Measurements from ENCODE around the gene TCTN2.

The TCTN2 gene

DNA sequence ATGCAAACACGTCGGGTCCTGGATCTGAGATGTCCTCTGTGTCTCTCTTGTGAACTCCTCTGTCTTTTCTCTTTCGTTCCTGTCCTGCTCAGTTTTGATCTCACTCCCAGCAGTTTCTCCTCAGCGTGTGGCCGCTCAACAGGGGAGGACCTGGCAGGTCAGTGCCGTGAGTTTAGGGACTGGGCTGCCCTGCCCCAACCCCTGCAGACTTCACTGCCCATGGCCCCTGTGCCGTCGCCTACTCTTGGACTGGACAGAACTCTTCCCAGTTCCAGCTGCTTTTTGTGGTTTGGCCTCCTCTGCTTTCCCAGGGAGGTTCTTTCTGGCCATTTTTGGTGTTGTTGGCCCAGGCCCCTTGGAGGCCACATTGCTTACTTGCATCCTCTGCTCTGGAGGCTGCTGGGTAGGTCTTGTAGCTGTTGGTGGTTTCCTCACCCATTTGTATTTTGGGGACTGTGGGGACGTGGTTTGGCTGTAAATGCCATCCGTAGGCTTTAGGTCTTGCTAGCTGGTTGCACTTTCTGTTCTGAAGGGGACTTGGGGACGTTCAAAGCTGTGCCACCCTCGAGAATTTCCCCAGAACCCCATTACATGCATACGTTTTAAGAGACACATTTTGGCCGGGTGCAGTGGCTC is 71.1 kb downstream of the TCTN2 start:
- DNase-seq (ENCODE audit: low read depth in 2 of 2) = peak in 1 of 2 donors; percentile 8

DNA sequence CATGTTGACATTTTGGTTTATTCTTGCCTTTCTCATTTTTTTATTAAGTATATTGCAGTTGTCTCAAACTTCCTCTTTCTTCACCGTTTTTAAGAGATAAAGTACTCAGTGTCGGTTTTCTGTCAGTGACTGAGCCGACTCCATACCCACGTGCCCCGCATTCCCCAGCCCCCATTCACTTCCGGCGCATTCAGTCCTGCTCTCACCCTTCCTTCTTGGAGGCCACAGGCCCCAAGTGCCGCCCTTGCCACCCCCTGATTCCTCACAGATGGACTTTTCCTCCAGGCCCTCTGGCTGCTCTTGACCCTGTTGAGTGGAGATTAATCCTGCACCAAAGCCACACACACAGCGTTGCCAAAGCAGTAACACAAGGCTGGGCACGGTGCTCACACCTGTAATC is 72.1 kb downstream of the TCTN2 start:
- DNase-seq (ENCODE audit: low read depth in 2 of 2) = no peak

- no peak for DNase-seq (ENCODE audit: low read depth in 2 of 2)
Measured at GRCh38 chr12:123744836-123745235, 73.9 kb downstream of the TCTN2 start.

DNA sequence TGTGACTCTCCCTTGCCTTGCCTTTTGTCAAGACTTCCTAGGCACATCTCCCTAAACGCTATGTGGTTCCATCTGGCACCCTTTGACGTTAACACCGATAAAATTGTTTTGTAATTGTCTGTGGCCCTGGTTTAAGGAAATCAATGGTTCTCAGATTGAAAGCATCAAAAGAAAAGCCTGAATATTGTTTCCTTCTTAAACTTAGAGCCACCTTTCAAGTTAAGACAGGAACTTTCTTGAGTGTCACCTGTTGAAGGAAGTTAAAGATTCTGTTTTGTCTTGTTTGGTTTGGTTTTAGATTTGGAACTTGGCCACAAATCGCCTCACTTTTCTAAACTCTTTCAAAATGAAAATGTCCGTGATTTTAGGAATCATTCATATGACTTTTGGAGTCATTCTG is 76.4 kb downstream of the TCTN2 start:
- no peak for DNase-seq (ENCODE audit: low read depth in 2 of 2)

- DNase-seq (ENCODE audit: low read depth in 2 of 2) = no peak
Measured at GRCh38 chr12:123748161-123748560, 77.2 kb downstream of the TCTN2 start.

DNA sequence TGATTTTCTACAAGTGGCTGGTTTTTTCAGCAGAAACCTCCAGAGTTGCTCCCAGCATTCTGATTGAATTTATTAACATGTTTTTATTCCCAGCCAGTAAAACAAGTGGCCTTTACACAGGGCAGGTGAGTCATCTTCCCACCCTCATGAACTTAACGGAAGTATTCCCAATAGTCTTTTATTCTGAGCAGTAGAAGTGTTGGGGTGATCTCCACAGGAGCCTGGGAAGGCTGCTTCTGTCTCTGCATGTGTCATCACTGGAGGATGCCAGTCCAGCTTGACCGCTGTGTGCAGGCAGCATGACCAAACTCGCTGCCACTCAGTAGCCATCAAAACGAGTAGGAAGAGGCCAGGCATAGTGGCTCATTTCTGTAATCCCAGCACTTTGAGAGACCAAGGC is 77.7 kb downstream of the TCTN2 start:
- DNase-seq (ENCODE audit: low read depth in 2 of 2) = no peak

DNA sequence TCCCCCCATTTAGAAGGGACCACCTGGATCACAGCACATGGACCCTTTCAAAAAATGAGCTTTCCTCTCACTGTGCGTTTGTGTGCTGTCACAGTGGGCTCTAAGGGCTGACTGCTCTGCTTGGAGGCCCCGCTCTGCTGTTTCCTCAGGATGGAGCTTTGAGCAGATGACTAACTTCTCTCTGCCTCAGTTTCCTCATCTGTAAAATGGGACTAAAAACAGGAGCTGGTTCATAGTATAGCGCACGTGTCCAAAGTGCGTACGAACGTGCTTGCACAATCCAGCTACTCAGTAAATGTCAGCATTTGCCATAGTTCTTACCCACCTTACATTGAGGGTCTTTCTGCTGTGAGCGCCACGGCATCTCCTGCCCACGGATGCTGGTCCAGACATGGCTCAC is 78.4 kb downstream of the TCTN2 start:
- DNase-seq (ENCODE audit: low read depth in 2 of 2) = no peak

DNA sequence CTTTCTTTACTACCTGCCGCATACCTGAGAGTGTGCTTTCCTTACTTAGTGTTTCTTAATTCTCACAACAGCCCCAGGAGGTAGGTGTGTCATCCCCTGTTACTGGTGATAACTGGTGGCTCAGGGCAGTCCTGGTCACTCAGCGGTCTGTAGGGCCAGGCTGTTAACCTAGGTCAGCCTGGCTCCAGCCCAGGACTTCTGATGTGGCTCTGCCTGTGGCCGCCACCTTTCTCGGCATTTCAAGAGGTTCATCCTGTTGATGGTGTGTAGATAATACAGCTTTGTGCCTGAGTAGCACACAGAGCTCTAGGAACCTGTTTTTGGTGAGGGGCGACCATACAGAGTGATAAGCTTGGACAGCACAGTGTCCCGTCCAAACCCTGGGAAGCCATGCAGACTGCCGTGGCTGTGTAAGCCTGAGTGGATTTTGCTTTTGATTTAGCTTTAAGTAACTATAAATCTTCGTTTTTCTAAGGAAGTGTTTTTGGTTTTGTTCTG is 79.3 kb downstream of the TCTN2 start:
- no peak for DNase-seq (ENCODE audit: low read depth in 2 of 2)

DNA sequence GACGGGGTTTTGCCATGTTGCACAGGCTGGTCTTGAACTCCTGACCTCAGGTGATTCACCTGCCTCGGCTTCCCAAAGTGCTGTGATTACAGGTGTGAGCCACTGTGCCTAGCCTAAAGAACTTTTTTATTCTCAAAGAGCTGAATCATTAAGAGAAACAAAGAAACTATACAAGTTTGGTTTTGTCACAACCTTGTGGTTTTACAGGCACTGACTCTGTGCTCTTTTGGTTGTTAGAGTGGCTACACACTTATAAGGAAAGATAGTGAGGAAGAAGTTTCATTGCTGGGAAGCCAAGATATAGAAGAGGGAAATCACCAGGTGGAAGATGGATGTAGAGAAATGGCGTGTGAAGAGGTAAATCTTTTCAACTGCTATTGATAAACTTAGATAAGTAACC is 81.1 kb downstream of the TCTN2 start:
- no peak for DNase-seq (ENCODE audit: low read depth in 2 of 2)

DNA sequence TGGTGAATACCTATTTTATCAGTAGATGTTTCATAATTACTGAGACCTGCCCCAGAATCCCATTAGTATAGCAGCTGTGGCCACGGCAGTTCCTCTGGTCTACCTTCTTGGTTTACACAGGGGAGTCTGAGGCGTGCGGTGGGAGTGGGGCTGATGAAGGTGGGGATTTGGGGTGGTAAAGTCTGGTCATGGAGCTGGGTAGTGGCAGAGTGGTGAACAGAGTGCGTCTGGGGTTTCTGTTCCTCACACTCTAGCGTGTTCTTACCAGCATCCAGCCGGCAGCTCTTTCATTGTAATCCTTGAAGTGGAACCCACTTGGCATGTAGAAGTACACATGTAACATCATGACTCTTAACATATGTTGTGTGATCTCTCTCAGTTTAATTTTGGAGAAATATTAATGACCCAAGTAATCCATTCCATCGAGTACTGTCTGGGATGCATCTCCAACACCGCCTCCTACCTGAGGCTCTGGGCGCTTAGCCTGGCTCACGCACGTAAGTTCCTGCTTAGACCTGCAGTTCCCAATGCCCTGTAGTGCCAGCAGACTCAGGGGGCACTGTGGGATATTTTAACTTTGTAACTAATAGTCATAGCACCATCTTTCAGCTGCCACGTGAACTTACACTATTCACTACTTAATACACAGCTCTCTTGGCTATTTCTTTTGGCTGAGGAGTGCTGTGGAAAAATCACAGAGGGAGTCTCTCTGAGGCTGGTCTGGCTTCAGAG is 83.3 kb downstream of the TCTN2 start:
- no peak for DNase-seq (ENCODE audit: low read depth in 2 of 2)

DNA sequence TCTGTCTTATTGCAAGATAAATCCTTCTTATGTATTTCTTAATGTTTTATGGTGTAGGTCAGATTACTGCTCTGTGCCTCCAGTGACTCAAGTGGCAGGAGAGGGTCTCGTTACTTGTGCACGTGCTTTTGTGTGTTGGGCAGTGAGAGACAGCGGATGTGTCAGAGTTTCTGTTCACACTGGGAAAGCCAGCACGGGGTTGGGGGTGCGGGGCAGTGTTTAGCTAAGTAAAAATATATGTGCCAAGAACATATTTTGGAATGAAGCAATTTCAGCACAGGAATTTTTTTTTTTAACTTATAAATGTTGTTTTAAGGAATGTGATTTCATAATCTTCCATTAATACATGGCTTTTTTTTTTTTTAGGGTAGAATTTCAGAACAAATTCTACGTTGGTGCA is 86.6 kb downstream of the TCTN2 start:
- DNase-seq (ENCODE audit: low read depth in 2 of 2) = no peak
